Measurements from ENCODE around the gene LTB.

DNA sequence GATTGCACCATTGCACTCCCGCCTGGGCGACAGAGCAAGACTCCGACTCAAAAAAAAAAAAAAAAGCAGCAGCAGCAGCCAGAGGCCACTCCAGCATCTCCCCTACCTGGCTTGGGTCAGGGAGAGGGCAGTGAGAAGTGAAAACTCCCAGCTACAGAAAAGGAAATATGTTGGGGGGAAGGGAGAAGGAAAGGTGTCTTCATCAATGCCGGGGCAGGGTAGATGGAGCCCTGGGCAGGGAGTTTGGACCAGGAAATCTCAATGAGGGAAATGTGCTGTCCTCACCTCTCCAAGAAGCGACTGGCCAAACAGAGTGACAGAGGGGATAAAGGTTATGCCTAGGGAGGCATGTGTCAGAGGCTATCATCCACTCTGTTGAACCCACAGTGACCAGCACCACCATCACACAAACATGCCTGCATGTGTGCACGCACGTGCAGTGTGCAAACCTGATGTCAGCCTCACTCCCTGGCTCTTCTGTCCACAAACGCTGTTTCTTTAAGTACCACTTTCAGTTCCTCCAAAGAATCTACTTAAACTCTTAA is 31.9 kb upstream of the LTB start:
- TF ChIP-seq, protein P1, sequence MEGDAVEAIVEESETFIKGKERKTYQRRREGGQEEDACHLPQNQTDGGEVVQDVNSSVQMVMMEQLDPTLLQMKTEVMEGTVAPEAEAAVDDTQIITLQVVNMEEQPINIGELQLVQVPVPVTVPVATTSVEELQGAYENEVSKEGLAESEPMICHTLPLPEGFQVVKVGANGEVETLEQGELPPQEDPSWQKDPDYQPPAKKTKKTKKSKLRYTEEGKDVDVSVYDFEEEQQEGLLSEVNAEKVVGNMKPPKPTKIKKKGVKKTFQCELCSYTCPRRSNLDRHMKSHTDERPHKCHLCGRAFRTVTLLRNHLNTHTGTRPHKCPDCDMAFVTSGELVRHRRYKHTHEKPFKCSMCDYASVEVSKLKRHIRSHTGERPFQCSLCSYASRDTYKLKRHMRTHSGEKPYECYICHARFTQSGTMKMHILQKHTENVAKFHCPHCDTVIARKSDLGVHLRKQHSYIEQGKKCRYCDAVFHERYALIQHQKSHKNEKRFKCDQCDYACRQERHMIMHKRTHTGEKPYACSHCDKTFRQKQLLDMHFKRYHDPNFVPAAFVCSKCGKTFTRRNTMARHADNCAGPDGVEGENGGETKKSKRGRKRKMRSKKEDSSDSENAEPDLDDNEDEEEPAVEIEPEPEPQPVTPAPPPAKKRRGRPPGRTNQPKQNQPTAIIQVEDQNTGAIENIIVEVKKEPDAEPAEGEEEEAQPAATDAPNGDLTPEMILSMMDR (IDR thresholded peaks at IDR 0.05): no peak
- TF ChIP-seq POLR2A (IDR thresholded peaks at IDR 0.05): no peak

All from thyroid gland (tissue), 4 donors.